ENCODE measurements around the gene IGF2BP2. TPM values are rescaled to one million over a fixed set of nuclear protein-coding genes. Genes with fewer than 3 reads are reported as not detected.

IGF2BP2 gene
- 1 to 10 TPM; 5.4 to 7.9 (median 6.2) TPM for total RNA-seq

- DNase-seq (ENCODE audit: extremely low spot score): no peak
- Histone ChIP-seq H3K9me3 (no peaks in the 10 kb centered on the region), H3K27me3 (peaks cover 10 to 86% (median 53%) of the 10 kb centered on the region in 4 donors), H3K36me3 (no peaks in the 10 kb centered on the region), H3K27ac (replicated peaks in 1 of 4) (peak within 1 kb of the TSS; percentile 44 to 79 (median 77)), H3K4me1 (peaks cover 20 to 38% (median 35%) of the 10 kb centered on the region in 4 donors), H3K4me3 (peak within 1 kb of the TSS; percentile 62 to 82 (median 64))
- 0% methylated on average over 4 of the region's 96 CpGs for WGBS
- intact Hi-C loops (cut with DNase I): no loop called here
- TF ChIP-seq POLR2A (IDR thresholded peaks at IDR 0.05; ENCODE audit: low read depth) (no peak), POLR2AphosphoS5 (IDR thresholded peaks at IDR 0.05) (peak; percentile 28 to 64), CTCF (IDR thresholded peaks at IDR 0.05) (no peak), EP300 (IDR thresholded peaks at IDR 0.05) (no peak)
Observed at GRCh38 chr3:185825006-185825638, at the start of gene IGF2BP2. IGF2BP2 (minus strand) TSS chr3:185825042; CDS start chr3:185824960, 82 bp downstream.

- TF ChIP-seq EP300 (IDR thresholded peaks at IDR 0.05) (no peak), POLR2A (IDR thresholded peaks at IDR 0.05; ENCODE audit: low read depth) (no peak), POLR2AphosphoS5 (IDR thresholded peaks at IDR 0.05) (no peak), CTCF (IDR thresholded peaks at IDR 0.05) (no peak)
- H3K36me3 ChIP-seq: no peaks in the 10 kb centered on the region
- peaks cover 0 to 3% (median 0%) of the 10 kb centered on the region in 4 donors for H3K27me3 ChIP-seq
- no peak overlapping the region for H3K27ac ChIP-seq (replicated peaks in 1 of 4)
- intact Hi-C loops (cut with DNase I): no loop called here
- H3K4me3 ChIP-seq: no peak overlapping the region
- DNase-seq (ENCODE audit: extremely low spot score): no peak
- H3K9me3 ChIP-seq: no peaks in the 10 kb centered on the region
- no peaks in the 10 kb centered on the region for H3K4me1 ChIP-seq
- 70% methylated on average over 9 of the region's 9 CpGs for WGBS
Observed at GRCh38 chr3:185874119-185874518, 49.3 kb upstream of the IGF2BP2 start.

GRCh38 chr3:185867650-185868049 is 42.8 kb upstream of the IGF2BP2 start:
- WGBS: 87% methylated on average over 2 of the region's 2 CpGs
- no peak for DNase-seq (ENCODE audit: extremely low spot score)
- H3K4me3 ChIP-seq: no peak overlapping the region
- no peaks in the 10 kb centered on the region for H3K27me3 ChIP-seq
- H3K36me3 ChIP-seq: no peaks in the 10 kb centered on the region
- H3K4me1 ChIP-seq: no peaks in the 10 kb centered on the region
- no peak overlapping the region for H3K27ac ChIP-seq (replicated peaks in 1 of 4)
- H3K9me3 ChIP-seq: no peaks in the 10 kb centered on the region
- intact Hi-C loops (cut with DNase I): no loop called here
- no peak for TF ChIP-seq POLR2AphosphoS5 (IDR thresholded peaks at IDR 0.05)
- no peak for TF ChIP-seq CTCF (IDR thresholded peaks at IDR 0.05)
- TF ChIP-seq POLR2A (IDR thresholded peaks at IDR 0.05; ENCODE audit: low read depth): no peak
- no peak for TF ChIP-seq EP300 (IDR thresholded peaks at IDR 0.05)

GRCh38 chr3:185866995-185867394 is 42.2 kb upstream of the IGF2BP2 start:
- Histone ChIP-seq H3K9me3 (no peaks in the 10 kb centered on the region), H3K36me3 (no peaks in the 10 kb centered on the region), H3K4me1 (no peaks in the 10 kb centered on the region), H3K27ac (replicated peaks in 1 of 4) (no peak overlapping the region), H3K27me3 (no peaks in the 10 kb centered on the region), H3K4me3 (no peak overlapping the region)
- DNase-seq (ENCODE audit: extremely low spot score): no peak
- intact Hi-C loops (cut with DNase I): no loop called here
- TF ChIP-seq POLR2A (IDR thresholded peaks at IDR 0.05; ENCODE audit: low read depth): no peak
- no peak for TF ChIP-seq EP300 (IDR thresholded peaks at IDR 0.05)
- no peak for TF ChIP-seq CTCF (IDR thresholded peaks at IDR 0.05)
- no peak for TF ChIP-seq POLR2AphosphoS5 (IDR thresholded peaks at IDR 0.05)

- no peaks in the 10 kb centered on the region for H3K9me3 ChIP-seq
- no peak overlapping the region for H3K27ac ChIP-seq (replicated peaks in 1 of 4)
- no peaks in the 10 kb centered on the region for H3K36me3 ChIP-seq
- no peak for DNase-seq (ENCODE audit: extremely low spot score)
- intact Hi-C loops (cut with DNase I): no loop called here
- H3K4me1 ChIP-seq: no peaks in the 10 kb centered on the region
- no peak overlapping the region for H3K4me3 ChIP-seq
- TF ChIP-seq EP300 (IDR thresholded peaks at IDR 0.05): no peak
- TF ChIP-seq CTCF (IDR thresholded peaks at IDR 0.05): no peak
- TF ChIP-seq POLR2AphosphoS5 (IDR thresholded peaks at IDR 0.05): no peak
- no peak for TF ChIP-seq POLR2A (IDR thresholded peaks at IDR 0.05; ENCODE audit: low read depth)
- H3K27me3 ChIP-seq: no peaks in the 10 kb centered on the region
- 82% methylated on average over 1 of the region's 1 CpG for WGBS
Observed at GRCh38 chr3:185866555-185866954, 41.7 kb upstream of the IGF2BP2 start.
